Mucosa of descending colon (tissue), 3 donors: ENCODE data around the gene VWA8. TPM values are rescaled to one million over a fixed set of nuclear protein-coding genes. Genes with fewer than 3 reads are reported as not detected.
"Not testable (repeated sequence)": the region's sequence is repeated elsewhere in the genome, so short reads cannot be mapped to it uniquely, and the experiment has no call there.

Experiments used
- ATAC-seq: fragments of 200-7000 bp; cut with Tn5 transposase; one replicate; pipeline ENCODE4 v1.9.1; 2020; ENCODE audit warnings: mild to moderate bottlenecking, moderate library complexity
- DNase-seq, 3 donors: peaks; one replicate each; pipeline ENCODE4 v3.0.0-alpha.2; 2020
- H3K36me3 ChIP-seq: fragments of 200-600 bp; one replicate; pipeline ENCODE4 v1.8.0; 2021; ENCODE audit warnings: low read depth, mild to moderate bottlenecking
- H3K4me1 ChIP-seq: fragments of 200-600 bp; one replicate; pipeline ENCODE4 v1.8.0; 2021; ENCODE audit warnings: low read depth, mild to moderate bottlenecking
- H3K4me3 ChIP-seq: fragments of 200-600 bp; one replicate; pipeline ENCODE4 v1.8.0; 2021; ENCODE audit warnings: mild to moderate bottlenecking
- H3K9me3 ChIP-seq: fragments of 200-600 bp; one replicate; pipeline ENCODE4 v1.8.0; 2021; ENCODE audit warnings: mild to moderate bottlenecking
- intact Hi-C, 2 donors: fragments of 100-400 bp; cut with DNase I in 1 of 2; cut with micrococcal nuclease in 1 of 2; formaldehyde crosslinking; loops; one replicate each; pipeline versions ENCODE4 v1.11.0 to v1.11.1; 2022; cut with DNase I, micrococcal nuclease
- total RNA-seq, 3 donors: library from RNA; stranded (reverse); fragmentation: NEBNext Ultra II Directional in 2 of 3; extraction: Animal tissue kit (Norgen Biotek cat#: 25700) in 2 of 3; gene quantifications; one replicate each; pipeline versions ENCODE4 v1.2.1 to v1.2.4, GENCODE V29; 2021 to 2023
- TF ChIP-seq, protein P1 (sequence below): fragments of 200-600 bp; IDR thresholded peaks from one replicate; pipeline ENCODE4 v1.8.0; 2022; ENCODE audit warnings: antibody characterized with exemption, mild to moderate bottlenecking
- donor health status: DM: no; HTN: no; CAD: no; lungs with moderate emphysema.
- donor health status: DM: no; HTN: no; CAD: no.
- donor health status: DM: no; HTN: yes; CAD: no.

Gene VWA8
- total RNA-seq, 3 donors from 2014 or later = 19.1 to 31.5 (median 27.0) TPM

DNA sequence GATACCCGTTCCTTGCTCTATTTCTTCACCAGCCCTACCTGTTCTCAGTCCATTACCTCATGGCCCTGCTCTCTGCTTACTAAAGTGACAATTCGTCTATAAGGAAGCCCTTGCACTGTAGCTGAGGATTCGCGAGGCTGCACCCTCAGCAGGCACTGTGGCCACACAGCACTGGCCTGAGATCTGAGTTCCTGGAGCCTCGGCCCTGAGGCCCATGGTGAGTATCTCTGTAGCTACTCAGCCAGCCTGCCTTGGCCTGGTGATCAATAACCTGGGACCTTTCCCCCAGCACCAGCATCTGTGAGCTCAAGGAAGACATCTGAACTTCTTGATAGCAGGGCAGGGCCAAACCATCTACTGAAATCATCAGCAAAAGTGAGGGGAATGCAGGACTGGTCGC lies 412.9 kb downstream of the VWA8 start:
- intact Hi-C loops = no loop called here
- TF ChIP-seq, protein P1, sequence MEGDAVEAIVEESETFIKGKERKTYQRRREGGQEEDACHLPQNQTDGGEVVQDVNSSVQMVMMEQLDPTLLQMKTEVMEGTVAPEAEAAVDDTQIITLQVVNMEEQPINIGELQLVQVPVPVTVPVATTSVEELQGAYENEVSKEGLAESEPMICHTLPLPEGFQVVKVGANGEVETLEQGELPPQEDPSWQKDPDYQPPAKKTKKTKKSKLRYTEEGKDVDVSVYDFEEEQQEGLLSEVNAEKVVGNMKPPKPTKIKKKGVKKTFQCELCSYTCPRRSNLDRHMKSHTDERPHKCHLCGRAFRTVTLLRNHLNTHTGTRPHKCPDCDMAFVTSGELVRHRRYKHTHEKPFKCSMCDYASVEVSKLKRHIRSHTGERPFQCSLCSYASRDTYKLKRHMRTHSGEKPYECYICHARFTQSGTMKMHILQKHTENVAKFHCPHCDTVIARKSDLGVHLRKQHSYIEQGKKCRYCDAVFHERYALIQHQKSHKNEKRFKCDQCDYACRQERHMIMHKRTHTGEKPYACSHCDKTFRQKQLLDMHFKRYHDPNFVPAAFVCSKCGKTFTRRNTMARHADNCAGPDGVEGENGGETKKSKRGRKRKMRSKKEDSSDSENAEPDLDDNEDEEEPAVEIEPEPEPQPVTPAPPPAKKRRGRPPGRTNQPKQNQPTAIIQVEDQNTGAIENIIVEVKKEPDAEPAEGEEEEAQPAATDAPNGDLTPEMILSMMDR = no peak
- Histone ChIP-seq H3K9me3 (no peaks in the 10 kb centered on the region), H3K4me1 (no peaks in the 10 kb centered on the region), H3K36me3 (no peaks in the 10 kb centered on the region), H3K4me3 (no peak overlapping the region)
- ATAC-seq (no peak), DNase-seq (no peak)

DNA sequence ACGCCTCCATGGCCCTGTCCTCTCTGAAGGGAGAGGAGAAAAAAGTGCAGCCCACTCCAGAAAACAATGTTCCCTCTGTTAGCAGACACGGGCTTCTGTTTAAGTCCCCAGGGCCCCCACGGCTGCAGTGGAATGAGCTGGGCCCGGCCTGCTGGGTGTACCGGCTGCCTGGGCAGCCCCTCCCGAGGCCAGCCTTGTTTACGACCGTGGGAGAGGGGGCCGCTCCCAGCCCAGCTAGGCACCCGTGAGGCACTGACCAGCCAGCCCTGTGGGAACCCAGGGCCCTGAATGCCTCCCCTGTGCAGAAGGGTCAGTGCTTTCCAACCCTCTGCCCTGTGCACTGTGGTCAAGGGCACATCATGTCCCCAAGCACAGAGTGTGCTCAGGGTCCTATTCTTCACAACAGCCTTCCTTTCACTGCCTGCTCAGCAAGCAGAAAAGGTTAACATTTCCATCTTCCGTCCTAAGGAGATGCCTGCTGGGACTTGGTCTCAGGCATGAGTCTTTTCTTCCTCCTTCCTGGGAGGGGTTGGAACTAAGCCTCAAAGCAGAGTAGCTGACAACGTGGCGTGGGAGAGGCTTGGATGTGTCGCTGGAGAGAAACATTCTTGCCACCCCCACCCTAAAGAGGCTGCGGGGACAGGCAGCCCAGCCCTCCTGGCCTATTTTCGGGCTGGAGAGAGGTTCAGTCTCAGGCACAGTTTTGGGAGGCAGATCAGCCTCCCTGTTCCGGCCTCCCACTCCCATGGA lies 413.5 kb downstream of the VWA8 start:
- Histone ChIP-seq H3K9me3 (no peaks in the 10 kb centered on the region), H3K4me3 (no peak overlapping the region), H3K36me3 (no peaks in the 10 kb centered on the region), H3K4me1 (no peaks in the 10 kb centered on the region)
- TF ChIP-seq, protein P1 = no peak
- ATAC-seq (peak; percentile 11), DNase-seq (no peak)
- intact Hi-C loops = no loop called here

DNA sequence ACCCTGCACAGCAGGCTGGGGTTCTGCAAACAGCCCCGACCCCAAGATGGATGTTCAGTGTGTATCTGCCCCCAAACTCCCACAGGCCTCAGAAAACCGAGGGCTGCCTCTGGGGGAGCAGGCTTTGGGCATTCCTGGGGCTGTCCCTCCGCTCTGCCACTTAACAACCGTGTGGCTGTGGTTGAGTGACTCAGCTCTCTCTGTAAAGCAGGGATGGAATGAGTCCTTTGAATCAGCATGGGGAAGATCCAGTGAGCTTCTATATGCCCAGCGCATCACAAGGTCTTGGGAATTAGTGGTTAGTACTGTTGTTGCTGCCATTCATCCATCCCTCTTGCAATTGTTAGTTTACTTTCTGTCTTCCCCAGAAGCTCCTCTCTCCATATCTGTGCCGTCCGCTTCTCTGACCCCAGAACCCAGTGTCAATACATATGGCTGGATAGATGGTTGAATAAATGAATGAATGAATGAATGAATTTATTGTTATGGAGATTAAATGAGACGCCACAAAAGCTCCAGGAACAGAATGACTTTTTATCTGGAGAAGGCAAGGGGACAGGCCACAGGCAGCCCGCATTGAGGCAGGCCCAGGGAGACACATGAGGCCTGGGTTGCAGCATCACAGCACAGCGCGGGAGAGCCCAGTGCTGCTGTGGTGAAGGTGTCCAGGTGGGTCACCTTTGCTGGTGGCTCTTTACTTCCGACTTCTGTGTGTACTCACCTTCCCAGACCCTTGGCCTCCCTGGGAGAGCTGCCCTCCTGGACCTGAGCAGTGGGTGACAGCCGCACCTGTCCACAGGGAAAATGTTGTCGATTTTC lies 414.3 kb downstream of the VWA8 start:
- intact Hi-C loops = no loop called here
- no peaks in the 10 kb centered on the region for H3K9me3 ChIP-seq
- ATAC-seq (no peak), DNase-seq (no peak)
- H3K4me3 ChIP-seq = no peak overlapping the region
- peaks cover 5% of the 10 kb centered on the region for H3K4me1 ChIP-seq
- TF ChIP-seq, protein P1 = no peak
- no peaks in the 10 kb centered on the region for H3K36me3 ChIP-seq

DNA sequence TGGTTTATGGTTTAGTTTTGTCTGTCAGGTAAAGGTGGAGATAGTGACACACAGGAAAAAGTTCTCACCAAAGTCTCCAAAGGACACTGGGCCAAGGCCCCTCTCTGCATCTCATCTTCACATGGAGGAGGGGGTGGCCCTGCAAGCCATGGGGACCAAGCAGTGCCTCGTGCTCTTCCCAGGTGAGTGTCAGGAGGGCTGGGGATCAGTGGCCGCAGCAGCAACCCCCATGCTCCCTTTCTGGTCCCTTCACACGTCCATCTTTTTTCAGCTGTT lies 415.5 kb downstream of the VWA8 start:
- intact Hi-C loops = no loop called here
- Histone ChIP-seq H3K9me3 (no peaks in the 10 kb centered on the region), H3K4me3 (no peak overlapping the region), H3K4me1 (peaks cover 10% of the 10 kb centered on the region), H3K36me3 (no peaks in the 10 kb centered on the region)
- DNase-seq (no peak), ATAC-seq (no peak)
- TF ChIP-seq, protein P1 = no peak

DNA sequence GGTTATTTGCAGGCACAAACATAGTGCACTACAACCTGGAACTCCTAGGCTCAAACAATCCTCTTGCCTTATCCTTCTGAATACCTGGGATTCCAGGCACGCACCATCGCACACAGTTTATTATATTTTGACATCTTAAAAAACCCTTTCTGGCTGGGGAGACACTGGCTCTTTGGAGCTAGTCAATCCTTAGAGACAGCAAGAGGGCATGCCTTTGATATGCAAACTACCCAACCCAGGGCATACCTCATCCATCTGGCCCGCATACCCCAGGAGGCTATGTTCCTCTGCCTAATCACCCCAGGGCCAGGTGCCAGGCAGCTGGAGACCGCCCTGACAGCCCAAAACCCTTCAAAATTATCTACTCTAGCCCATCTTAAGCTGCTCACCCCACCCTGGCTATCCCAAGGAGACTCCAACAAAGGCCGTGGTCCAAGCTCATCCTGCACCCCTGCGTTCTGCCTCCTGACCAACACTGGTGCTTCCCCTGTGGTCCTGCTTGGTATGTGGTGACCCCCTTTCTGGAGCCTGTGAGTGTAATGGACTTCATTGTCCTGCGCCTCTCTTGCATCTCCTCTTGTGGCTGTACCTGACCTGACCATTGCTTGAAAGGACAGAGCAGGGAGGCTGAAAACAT lies 417.1 kb downstream of the VWA8 start:
- TF ChIP-seq, protein P1 = no peak
- Histone ChIP-seq H3K36me3 (no peaks in the 10 kb centered on the region), H3K4me3 (no peak overlapping the region), H3K4me1 (peaks cover 10% of the 10 kb centered on the region), H3K9me3 (no peaks in the 10 kb centered on the region)
- ATAC-seq (no peak), DNase-seq (no peak)
- intact Hi-C loops = no loop called here

DNA sequence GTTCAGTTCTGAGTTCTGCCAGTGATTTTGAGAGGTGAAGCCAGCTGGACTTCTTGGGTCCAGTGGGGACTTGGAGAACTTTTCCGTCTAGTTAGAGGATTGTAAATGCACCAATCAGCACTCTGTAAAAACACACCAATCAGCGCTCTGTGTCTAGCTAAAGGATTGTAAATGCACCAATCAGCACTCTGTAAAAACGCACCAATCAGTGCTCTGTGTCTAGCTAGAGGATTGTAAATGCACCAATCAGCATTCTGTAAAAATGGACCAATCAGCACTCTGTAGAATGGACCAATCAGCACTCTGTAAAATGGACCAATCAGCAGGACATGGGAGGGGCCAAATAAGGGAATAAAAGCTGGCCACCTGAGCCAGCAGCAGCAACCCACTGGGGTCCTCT lies 418.1 kb downstream of the VWA8 start:
- H3K4me3 ChIP-seq, H3K9me3 ChIP-seq, intact Hi-C loops, ATAC-seq, DNase-seq, H3K36me3 ChIP-seq: not testable (repeated sequence)
- peaks cover 10% of the 10 kb centered on the region for H3K4me1 ChIP-seq
